NCI-H69 (cell line): Measurements from ENCODE around the gene BICC1.

Experiments
- DNase-seq: peaks from one replicate; lab custom pipeline; 2025; lab: John Stamatoyannopoulos, UW

The BICC1 gene

GRCh38 chr10:58599927-58600553, 87.4 kb downstream of the BICC1 start:
- no peak for DNase-seq

- no peak for DNase-seq
These were observed 95.7 kb downstream of the BICC1 start for GRCh38 chr10:58608351-58608750.

- DNase-seq: no peak
These were observed 96.3 kb downstream of the BICC1 start for GRCh38 chr10:58608826-58609531.

- no peak for DNase-seq
These were observed 97.0 kb downstream of the BICC1 start for GRCh38 chr10:58609532-58610150.

- peak; percentile 89 for DNase-seq
These were observed 102.7 kb downstream of the BICC1 start for GRCh38 chr10:58615237-58615935.

- DNase-seq: peak; percentile 91
These were observed 105.5 kb downstream of the BICC1 start for GRCh38 chr10:58618158-58618676.

GRCh38 chr10:58621379-58622077, 108.9 kb downstream of the BICC1 start:
- no peak for DNase-seq

GRCh38 chr10:58622246-58622645, 109.6 kb downstream of the BICC1 start:
- DNase-seq: no peak

- no peak for DNase-seq
These were observed 112.4 kb downstream of the BICC1 start for GRCh38 chr10:58625070-58625469.

- no peak for DNase-seq
These were observed 114.7 kb downstream of the BICC1 start for GRCh38 chr10:58627392-58627791.

- no peak for DNase-seq
These were observed 119.0 kb downstream of the BICC1 start for GRCh38 chr10:58631715-58632114.

- DNase-seq: no peak
These were observed 119.5 kb downstream of the BICC1 start for GRCh38 chr10:58632216-58632615.

- no peak for DNase-seq
These were observed 124.7 kb downstream of the BICC1 start for GRCh38 chr10:58637352-58637751.

- DNase-seq: no peak
These were observed 125.7 kb downstream of the BICC1 start for GRCh38 chr10:58638388-58638787.

GRCh38 chr10:58641095-58641531, 128.4 kb downstream of the BICC1 start:
- peak; percentile 64 for DNase-seq

- no peak for DNase-seq
These were observed 129.0 kb downstream of the BICC1 start for GRCh38 chr10:58641708-58642107.

GRCh38 chr10:58642283-58642682, 129.6 kb downstream of the BICC1 start:
- DNase-seq: no peak

- DNase-seq: no peak
These were observed 130.3 kb downstream of the BICC1 start for GRCh38 chr10:58642916-58643428.

GRCh38 chr10:58644311-58644710, 131.6 kb downstream of the BICC1 start:
- DNase-seq: no peak

- DNase-seq: no peak
These were observed 132.9 kb downstream of the BICC1 start for GRCh38 chr10:58645416-58646146.
